Adrenal gland (tissue), 12 donors: ENCODE data around the gene ZNF581. TPM values are rescaled to one million over a fixed set of nuclear protein-coding genes. Genes with fewer than 3 reads are reported as not detected.

Source experiments
- DNase-seq, 7 donors: peaks; one replicate each; pipeline ENCODE4 v3.0.0-alpha.2; 2019 to 2020
- H3K27ac ChIP-seq, 5 donors: fragments of 200-600 bp; sonication (generic) in 4 of 5; 1 replicate in 3 of 5; 2 replicates in 2 of 5; pipeline versions ENCODE4 v1.5.1 to v1.8.0; 2016 to 2020; ENCODE audit warnings: mild to moderate bottlenecking in 1 of 5
- H3K27me3 ChIP-seq: fragments of 200-600 bp; 2 replicates; pipeline ENCODE4 v1.8.0; 2021
- H3K36me3 ChIP-seq, 2 donors: fragments of 200-600 bp; replicated peaks in 1 of 2; 1 replicate in 1 of 2; 2 replicates in 1 of 2; pipeline versions ENCODE4 v1.5.1 to v1.8.0; 2018 to 2022
- H3K4me1 ChIP-seq, 2 donors: fragments of 200-600 bp; replicated peaks in 1 of 2; 1 replicate in 1 of 2; 2 replicates in 1 of 2; pipeline versions ENCODE4 v1.5.1 to v1.8.0; 2018 to 2021
- H3K4me3 ChIP-seq, 4 donors: fragments of 200-600 bp; sonication (generic) in 3 of 4; one replicate each; pipeline ENCODE4 v1.5.1; 2016 to 2018
- H3K9me3 ChIP-seq, 3 donors: fragments of 200-600 bp; sonication (generic) in 1 of 3; replicated peaks in 1 of 3; 1 replicate in 2 of 3; 2 replicates in 1 of 3; pipeline versions ENCODE4 v1.5.1 to v1.8.0; 2016 to 2021
- POLR2A ChIP-seq, 2 donors: fragments of 450-650 bp; IDR thresholded peaks; one replicate each; pipeline ENCODE4 v1.6.1; 2017; ENCODE audit warnings: antibody characterized with exemption in 2 of 2, mild to moderate bottlenecking in 2 of 2, moderate library complexity in 1 of 2
- WGBS, 4 donors: extraction: QIAGEN DNeasy Blood & Tissue Kit in 2 of 4; methylation state at CpG; one replicate each; pipeline versions ENCODE4 v1.1.5 to v1.1.7; 2013 to 2017; 5-methylcytosine and 5-hydroxymethylcytosine counted together
- intact Hi-C, 2 donors: fragments of 100-400 bp; cut with DNase I; formaldehyde crosslinking; loops; one replicate each; pipeline versions ENCODE4 v1.14.1 to v1.15.0; 2022 to 2023
- polyA plus RNA-seq, 3 donors: library from polyadenylated mRNA; stranded (reverse); fragments of 200-250 nt in 2 of 3; fragments of 350-450 nt in 1 of 3; fragmentation: Illumina TruSeq in 1 of 3; extraction: RNeasy Lipid Tissue Mini Kit (QIAGEN cat#74804) in 1 of 3; gene quantifications; one replicate each; pipeline ENCODE4 v1.2.3, GENCODE V29; 2013 to 2014
- total RNA-seq, 9 donors: library from RNA; depleted of rRNA in 4 of 9; stranded (reverse); fragments of >200 nt in 4 of 9; fragments of 120-200 nt in 1 of 9; fragmentation: NEBNext Ultra II Directional in 1 of 9; extraction: Animal tissue kit (Norgen Biotek cat#: 25700) in 1 of 9; gene quantifications; one replicate each; pipeline versions ENCODE4 v1.1.0 to v1.2.4, GENCODE V29; 2013 to 2023
- TF ChIP-seq, protein P1 (sequence below), 6 experiments: fragments of 450-650 bp in 4 of 6; fragments of 200-600 bp in 2 of 6; sonication (generic) in 1 of 6; IDR thresholded peaks; 1 replicate in 5 of 6; 2 replicates in 1 of 6; pipeline versions ENCODE4 v1.5.1 to v1.8.0; 2016 to 2021; ENCODE audit warnings: antibody characterized with exemption in 6 of 6, mild to moderate bottlenecking in 2 of 6, moderate library complexity in 1 of 6
- donor health status: healthy with polysubstance abuse.
- donor health status: Bipolar disorder and iron deficiency.
- donor health status: DM: yes; HTN: yes; CAD: no.
- donor health status: DM: no; HTN: no; CAD: no.
- donor health status: DM: no; HTN: no; CAD: no.
- donor health status: DM: yes; HTN: yes; CAD: no.

Gene ZNF581
- total and polyA plus RNA-seq, 12 donors = 8.7 to 55.7 (median 22.7) TPM

DNA sequence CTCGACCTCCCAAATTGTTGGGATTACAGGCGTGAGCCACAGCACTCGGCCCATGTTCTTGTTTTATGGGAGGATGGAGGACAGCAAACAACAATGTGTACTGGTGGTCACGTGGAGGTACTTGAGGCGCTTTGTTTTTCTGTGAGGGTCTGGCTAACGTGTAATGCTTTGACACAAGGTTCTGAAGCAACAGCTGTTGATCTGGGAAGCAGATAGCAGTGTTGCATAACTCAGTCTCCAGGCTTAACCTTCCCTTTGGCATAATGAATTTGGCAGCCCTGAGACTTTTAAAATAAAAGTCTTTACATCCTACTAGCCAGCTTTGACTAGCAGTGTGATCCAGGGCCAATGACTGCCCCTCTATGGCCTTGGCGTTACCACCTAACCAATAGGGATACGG, 9.6 kb upstream of the ZNF581 start:
- H3K27ac ChIP-seq = peak overlapping the region in 3 of 5 donors; percentile 97 to 99 (median 97)
- H3K36me3 ChIP-seq = no peaks in the 10 kb centered on the region
- 71 to 84% (median 76%) methylated on average over 7 to 8 of the region's 8 CpGs for WGBS, 4 donors
- no peaks in the 10 kb centered on the region for H3K9me3 ChIP-seq
- intact Hi-C loops = loop anchor here in 1 of 2 donors (5.0 kb wide), 1 partner anchor 117 kb away; no protein-coding TSS in a partner anchor
- TF ChIP-seq, protein P1, sequence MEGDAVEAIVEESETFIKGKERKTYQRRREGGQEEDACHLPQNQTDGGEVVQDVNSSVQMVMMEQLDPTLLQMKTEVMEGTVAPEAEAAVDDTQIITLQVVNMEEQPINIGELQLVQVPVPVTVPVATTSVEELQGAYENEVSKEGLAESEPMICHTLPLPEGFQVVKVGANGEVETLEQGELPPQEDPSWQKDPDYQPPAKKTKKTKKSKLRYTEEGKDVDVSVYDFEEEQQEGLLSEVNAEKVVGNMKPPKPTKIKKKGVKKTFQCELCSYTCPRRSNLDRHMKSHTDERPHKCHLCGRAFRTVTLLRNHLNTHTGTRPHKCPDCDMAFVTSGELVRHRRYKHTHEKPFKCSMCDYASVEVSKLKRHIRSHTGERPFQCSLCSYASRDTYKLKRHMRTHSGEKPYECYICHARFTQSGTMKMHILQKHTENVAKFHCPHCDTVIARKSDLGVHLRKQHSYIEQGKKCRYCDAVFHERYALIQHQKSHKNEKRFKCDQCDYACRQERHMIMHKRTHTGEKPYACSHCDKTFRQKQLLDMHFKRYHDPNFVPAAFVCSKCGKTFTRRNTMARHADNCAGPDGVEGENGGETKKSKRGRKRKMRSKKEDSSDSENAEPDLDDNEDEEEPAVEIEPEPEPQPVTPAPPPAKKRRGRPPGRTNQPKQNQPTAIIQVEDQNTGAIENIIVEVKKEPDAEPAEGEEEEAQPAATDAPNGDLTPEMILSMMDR (IDR thresholded peaks at IDR 0.05) = no peak
- TF ChIP-seq POLR2A (IDR thresholded peaks at IDR 0.05) = no peak
- H3K4me3 ChIP-seq = no peak overlapping the region
- H3K27me3 ChIP-seq = no peaks in the 10 kb centered on the region
- H3K4me1 ChIP-seq = peaks cover 18 to 28% of the 10 kb centered on the region in 2 donors
- peak in 1 of 7 donors; percentile 19 for DNase-seq

DNA sequence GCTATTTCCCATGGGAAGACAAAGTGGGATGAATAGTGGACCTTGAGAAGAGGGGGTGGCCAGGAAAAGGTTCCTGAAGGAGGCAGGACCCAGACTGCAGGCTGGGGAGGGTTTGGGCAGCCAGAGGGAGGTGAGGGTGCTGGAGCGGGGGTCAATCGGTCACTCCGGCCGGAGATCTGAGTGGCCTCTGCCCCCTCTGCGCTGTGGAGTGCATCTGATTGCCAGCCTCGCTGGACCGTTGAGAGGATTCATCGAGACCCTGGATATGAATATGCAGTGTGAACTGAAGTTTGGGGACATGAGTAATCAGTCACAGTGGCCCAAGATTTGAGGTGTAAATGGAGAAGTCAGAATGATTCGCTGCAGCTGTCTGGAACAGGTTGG, 8.1 kb upstream of the ZNF581 start:
- H3K4me3 ChIP-seq = peak overlapping the region; percentile 67 to 100 (median 86)
- H3K9me3 ChIP-seq = no peaks in the 10 kb centered on the region
- TF ChIP-seq POLR2A (IDR thresholded peaks at IDR 0.05) = no peak
- H3K4me1 ChIP-seq = peaks cover 23 to 36% of the 10 kb centered on the region in 2 donors
- no peaks in the 10 kb centered on the region for H3K27me3 ChIP-seq
- 3 to 6% (median 3%) methylated on average over 9 of the region's 9 CpGs for WGBS, 4 donors
- no peaks in the 10 kb centered on the region for H3K36me3 ChIP-seq
- intact Hi-C loops = no loop called here
- peak overlapping the region; percentile 88 to 99 (median 97) for H3K27ac ChIP-seq
- peak in 2 of 7 donors; percentile 24 to 26 for DNase-seq

DNA sequence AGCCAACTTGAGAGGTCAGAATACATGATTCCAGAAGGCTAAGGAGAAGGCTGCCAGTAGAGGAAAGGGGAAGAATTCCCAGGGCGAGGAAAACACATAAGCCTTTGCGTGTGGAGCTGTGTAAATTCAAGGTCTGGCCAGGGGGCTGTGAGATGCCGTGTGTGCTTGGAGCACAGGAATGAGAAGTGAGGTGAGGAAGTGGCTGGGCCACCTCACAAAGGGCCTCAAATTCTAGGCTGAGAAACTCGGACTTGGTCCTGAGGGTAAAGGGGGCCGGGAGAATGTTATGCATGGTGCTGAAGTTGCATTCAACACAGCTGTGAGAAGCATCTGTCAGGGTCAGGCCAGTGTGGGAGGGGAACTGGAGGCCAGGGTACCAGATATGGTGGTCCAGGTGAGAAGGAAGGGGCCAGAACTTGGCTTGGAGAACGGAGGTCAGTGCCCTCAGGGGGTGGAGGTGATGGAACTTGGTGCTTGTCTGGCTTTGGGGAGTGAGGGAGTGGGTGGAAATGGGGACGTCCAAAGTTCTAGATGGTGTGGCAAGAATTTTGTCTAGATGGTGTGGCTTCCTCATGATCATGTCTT, 7.5 kb upstream of the ZNF581 start:
- Histone ChIP-seq H3K4me1 (peaks cover 25 to 40% of the 10 kb centered on the region in 2 donors), H3K36me3 (no peaks in the 10 kb centered on the region), H3K27ac (peak overlapping the region in 4 of 5 donors; percentile 97 to 99 (median 98)), H3K4me3 (peak overlapping the region in 3 of 4 donors; percentile 67 to 100 (median 82)), H3K27me3 (no peaks in the 10 kb centered on the region), H3K9me3 (no peaks in the 10 kb centered on the region)
- peak in 1 of 7 donors; percentile 8 for DNase-seq
- TF ChIP-seq, protein P1 (IDR thresholded peaks at IDR 0.05) = no peak
- no peak for TF ChIP-seq POLR2A (IDR thresholded peaks at IDR 0.05)
- 47 to 58% (median 51%) methylated on average over 7 of the region's 7 CpGs for WGBS, 4 donors
- intact Hi-C loops = no loop called here

DNA sequence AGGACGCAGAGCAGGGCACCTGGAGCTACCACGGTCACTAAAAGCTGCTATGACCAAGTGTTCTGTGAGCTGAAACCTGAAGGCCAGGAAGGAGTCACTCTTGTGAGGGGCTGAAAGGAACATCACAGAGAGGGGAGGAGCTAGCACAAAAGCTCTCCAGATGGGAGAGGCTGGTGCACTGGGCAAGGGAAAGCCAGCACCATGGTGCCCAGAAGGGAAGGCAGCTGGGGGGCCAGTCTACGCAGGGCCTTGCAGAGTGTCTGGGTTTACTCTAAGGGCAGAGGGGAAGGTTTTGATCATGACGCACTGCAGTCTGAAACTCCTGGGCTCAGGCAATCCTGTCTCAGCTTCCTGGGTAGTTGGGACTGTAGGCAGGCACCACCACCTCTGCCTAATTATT, 6.7 kb upstream of the ZNF581 start:
- peak overlapping the region in 2 of 5 donors; percentile 30 to 97 for H3K27ac ChIP-seq
- intact Hi-C loops = no loop called here

More for the DNA sequence above, 6.7 kb upstream of the ZNF581 start:
- Histone ChIP-seq H3K36me3 (no peaks in the 10 kb centered on the region), H3K4me3 (no peak overlapping the region), H3K27me3 (no peaks in the 10 kb centered on the region), H3K9me3 (no peaks in the 10 kb centered on the region), H3K4me1 (peaks cover 25 to 40% of the 10 kb centered on the region in 2 donors)
- WGBS, 4 donors = 76 to 85% (median 79%) methylated on average over 2 to 4 of the region's 4 CpGs
- no peak for TF ChIP-seq POLR2A (IDR thresholded peaks at IDR 0.05)
- TF ChIP-seq, protein P1 (IDR thresholded peaks at IDR 0.05) = no peak
- no peak for DNase-seq
